HepG2 (cell line): ENCODE measurements around the gene UBE2E1. TPM values are rescaled to one million over a fixed set of nuclear protein-coding genes. Genes with fewer than 3 reads are reported as not detected.

Experiments used
- AKAP8 ChIP-seq: sonication (generic); formaldehyde crosslinking; IDR thresholded peaks from 2 replicates; pipeline ENCODE4 v1.5.1; 2020; ENCODE audit warnings: mild to moderate bottlenecking, missing genetic modification reagents
- ATF7-NPFF ChIP-seq: sonication (generic); formaldehyde crosslinking; IDR thresholded peaks from 2 replicates; pipeline ENCODE4 v1.8.1; 2023; ENCODE audit warnings: mild to moderate bottlenecking, low read depth, missing genetic modification reagents, moderate library complexity
- EZH2 ChIP-seq: conservative IDR thresholded peaks from 2 replicates; pipeline ENCODE4 v1.6.1; 2012; ENCODE audit warnings: mild to moderate bottlenecking, low read depth, low read length, moderate library complexity
- KLF9 ChIP-seq: IDR thresholded peaks from 2 replicates; pipeline ENCODE4 v1.6.1; 2016; ENCODE audit warnings: low read depth
- MBD4 ChIP-seq: IDR thresholded peaks from 2 replicates; pipeline ENCODE4 v1.6.1; 2012; ENCODE audit warnings: low read length, inconsistent platforms, borderline replicate concordance
- SAP130 ChIP-seq: IDR thresholded peaks from 2 replicates; pipeline ENCODE4 v1.6.1; 2016; ENCODE audit warnings: low read depth
- SNAPC4 ChIP-seq: sonication (generic); formaldehyde crosslinking; IDR thresholded peaks from 2 replicates; pipeline ENCODE4 v1.4.0; 2020; ENCODE audit warnings: mild to moderate bottlenecking, missing genetic modification reagents
- SPEN ChIP-seq: sonication (generic); formaldehyde crosslinking; IDR thresholded peaks from 2 replicates; pipeline ENCODE4 v1.5.1; 2020; ENCODE audit warnings: low read depth, mild to moderate bottlenecking, missing genetic modification reagents
- TBX3 ChIP-seq: fragments of 450-650 bp; IDR thresholded peaks from 2 replicates; pipeline ENCODE4 v1.6.1; 2017; ENCODE audit warnings: antibody characterized with exemption, mild to moderate bottlenecking, inconsistent platforms, borderline replicate concordance
- ZC3H13 ChIP-seq: sonication (generic); formaldehyde crosslinking; IDR thresholded peaks from 2 replicates; pipeline ENCODE4 v1.8.1; 2023; ENCODE audit warnings: mild to moderate bottlenecking, missing genetic modification reagents, moderate library complexity
- ZNF234 ChIP-seq: sonication (generic); formaldehyde crosslinking; conservative IDR thresholded peaks from 2 replicates; pipeline ENCODE4 v1.5.1; 2020; ENCODE audit warnings: mild to moderate bottlenecking, missing genetic modification reagents
- ZNF335 ChIP-seq: sonication (generic); formaldehyde crosslinking; IDR thresholded peaks from 2 replicates; pipeline ENCODE4 v1.4.0; 2020; ENCODE audit warnings: missing genetic modification reagents
- ZNF383 ChIP-seq: sonication (generic); formaldehyde crosslinking; IDR thresholded peaks from 2 replicates; pipeline ENCODE4 v1.4.0; 2020; ENCODE audit warnings: missing genetic modification reagents, mild to moderate bottlenecking, borderline replicate concordance
- ZNF496 ChIP-seq: sonication (generic); formaldehyde crosslinking; IDR thresholded peaks from 2 replicates; pipeline ENCODE4 v1.8.1; 2023; ENCODE audit warnings: mild to moderate bottlenecking, moderate library complexity, missing genetic modification reagents; ENCODE audit not compliant: insufficient replicate concordance
- ZNF510 ChIP-seq: sonication (generic); formaldehyde crosslinking; IDR thresholded peaks from 2 replicates; pipeline ENCODE4 v1.4.0; 2020; ENCODE audit warnings: low read depth, mild to moderate bottlenecking, missing genetic modification reagents
- ZNF782 ChIP-seq: sonication (generic); formaldehyde crosslinking; IDR thresholded peaks from 2 replicates; pipeline ENCODE4 v1.4.0; 2020; ENCODE audit warnings: missing genetic modification reagents, mild to moderate bottlenecking, borderline replicate concordance
- polyA plus RNA-seq, 8 experiments: library from polyadenylated mRNA; depleted of rRNA in 3 of 8; stranded (reverse) in 7 of 8; unstranded in 1 of 8; fragments of >200 nt; fragmentation: Illumina TruSeq in 4 of 8; extraction: Trizol in 4 of 8; gene quantifications; 2 replicates each; pipeline versions ENCODE4 v1.2.1 to v1.2.3, GENCODE V29; 2011 to 2016; ENCODE audit warnings: low read depth in 4 of 8, missing spikeins in 1 of 8, mixed read lengths in 1 of 8; ENCODE audit not compliant: insufficient read depth in 1 of 8
- total RNA-seq, 5 experiments: library from RNA; depleted of rRNA; stranded (reverse); fragments of >200 nt; fragmentation: Illumina TruSeq; extraction: Trizol; gene quantifications; 2 replicates each; pipeline ENCODE4 v1.2.3, GENCODE V29; 2016; ENCODE audit warnings: low read depth in 1 of 5
- TF ChIP-seq, protein P1 (sequence below): sonication (generic); formaldehyde crosslinking; IDR thresholded peaks from 2 replicates; pipeline ENCODE4 v1.4.0; 2020; ENCODE audit warnings: missing genetic modification reagents, borderline replicate concordance
- TF ChIP-seq, protein P2 (sequence below): sonication (generic); formaldehyde crosslinking; conservative IDR thresholded peaks from 2 replicates; pipeline ENCODE4 v1.5.0; 2020; ENCODE audit warnings: missing genetic modification reagents
- TF ChIP-seq, protein P3 (sequence below): sonication (generic); formaldehyde crosslinking; IDR thresholded peaks from 2 replicates; pipeline ENCODE4 v1.8.1; 2023; ENCODE audit warnings: mild to moderate bottlenecking, missing genetic modification reagents

UBE2E1 gene
- total and polyA plus RNA-seq, 2 of the 13 experiments (the other 11 are each of a cell fraction or from before 2014, with no cell fraction given): 55.4 to 61.8 TPM

DNA sequence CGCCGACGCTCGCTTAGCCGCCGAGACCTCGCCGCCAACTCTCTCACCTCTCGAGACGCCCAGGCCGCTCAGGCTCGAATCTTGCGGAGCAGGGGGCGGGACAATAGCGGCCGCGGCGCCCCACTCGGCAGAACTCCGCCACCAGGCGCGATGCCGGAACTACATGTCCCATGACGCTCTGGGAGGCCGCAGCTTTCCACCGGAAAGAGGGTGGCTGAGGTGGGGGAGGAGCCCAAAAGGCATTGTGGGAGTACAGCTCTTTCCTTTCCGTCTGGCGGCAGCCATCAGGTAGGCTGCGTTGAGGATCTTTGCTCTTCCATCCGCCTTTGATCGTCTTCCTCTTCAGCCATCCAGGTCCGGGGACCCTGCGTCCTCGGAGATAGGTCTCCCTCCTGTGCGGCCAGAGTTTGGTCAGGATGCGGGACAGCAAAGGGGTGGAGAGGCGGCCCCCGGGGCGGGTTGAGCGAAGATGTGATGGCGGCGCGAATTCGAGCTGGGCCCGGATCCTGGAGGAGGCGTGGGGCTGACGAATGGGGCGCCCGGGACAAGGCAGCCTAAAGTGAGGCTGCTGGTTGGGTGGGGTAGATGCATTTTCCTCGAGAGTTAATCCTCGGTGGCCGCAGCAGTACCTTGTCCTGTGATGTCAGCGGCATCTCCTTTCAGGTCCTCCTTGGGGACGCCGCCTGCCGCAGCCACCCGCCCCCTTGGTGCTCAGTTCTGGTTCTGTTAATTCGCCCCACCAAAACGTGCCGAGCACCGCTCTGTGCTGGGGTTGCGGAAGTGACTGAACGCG, 111.3 kb downstream of the UBE2E1 start, which contains the start of the genes NKIRAS1 and RPL15 (continued):
- TF ChIP-seq, protein P1, sequence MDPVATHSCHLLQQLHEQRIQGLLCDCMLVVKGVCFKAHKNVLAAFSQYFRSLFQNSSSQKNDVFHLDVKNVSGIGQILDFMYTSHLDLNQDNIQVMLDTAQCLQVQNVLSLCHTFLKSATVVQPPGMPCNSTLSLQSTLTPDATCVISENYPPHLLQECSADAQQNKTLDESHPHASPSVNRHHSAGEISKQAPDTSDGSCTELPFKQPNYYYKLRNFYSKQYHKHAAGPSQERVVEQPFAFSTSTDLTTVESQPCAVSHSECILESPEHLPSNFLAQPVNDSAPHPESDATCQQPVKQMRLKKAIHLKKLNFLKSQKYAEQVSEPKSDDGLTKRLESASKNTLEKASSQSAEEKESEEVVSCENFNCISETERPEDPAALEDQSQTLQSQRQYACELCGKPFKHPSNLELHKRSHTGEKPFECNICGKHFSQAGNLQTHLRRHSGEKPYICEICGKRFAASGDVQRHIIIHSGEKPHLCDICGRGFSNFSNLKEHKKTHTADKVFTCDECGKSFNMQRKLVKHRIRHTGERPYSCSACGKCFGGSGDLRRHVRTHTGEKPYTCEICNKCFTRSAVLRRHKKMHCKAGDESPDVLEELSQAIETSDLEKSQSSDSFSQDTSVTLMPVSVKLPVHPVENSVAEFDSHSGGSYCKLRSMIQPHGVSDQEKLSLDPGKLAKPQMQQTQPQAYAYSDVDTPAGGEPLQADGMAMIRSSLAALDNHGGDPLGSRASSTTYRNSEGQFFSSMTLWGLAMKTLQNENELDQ (CRISPR knock-in tag): no peak
- TF ChIP-seq ZNF496 (CRISPR knock-in tag) (no peak), TBX3 (no peak), AKAP8 (CRISPR knock-in tag) (no peak), EZH2 (no peak), ATF7-NPFF (CRISPR knock-in tag) (peak; percentile 78), SNAPC4 (CRISPR knock-in tag) (peak; percentile 85), ZC3H13 (CRISPR knock-in tag) (no peak), SAP130 (CRISPR knock-in tag) (peak; percentile 80), KLF9 (CRISPR knock-in tag) (0 out of 2 replicates have a peak, but pooled peaks have one; percentile 79), ZNF510 (CRISPR knock-in tag) (no peak), MBD4 (no peak), ZNF383 (no peak), ZNF782 (no peak), ZNF234 (CRISPR knock-in tag) (no peak), SPEN (CRISPR knock-in tag) (peak; percentile 99), ZNF335 (0 out of 2 replicates have a peak, but pooled peaks have one; percentile 73)
- TF ChIP-seq, protein P2, sequence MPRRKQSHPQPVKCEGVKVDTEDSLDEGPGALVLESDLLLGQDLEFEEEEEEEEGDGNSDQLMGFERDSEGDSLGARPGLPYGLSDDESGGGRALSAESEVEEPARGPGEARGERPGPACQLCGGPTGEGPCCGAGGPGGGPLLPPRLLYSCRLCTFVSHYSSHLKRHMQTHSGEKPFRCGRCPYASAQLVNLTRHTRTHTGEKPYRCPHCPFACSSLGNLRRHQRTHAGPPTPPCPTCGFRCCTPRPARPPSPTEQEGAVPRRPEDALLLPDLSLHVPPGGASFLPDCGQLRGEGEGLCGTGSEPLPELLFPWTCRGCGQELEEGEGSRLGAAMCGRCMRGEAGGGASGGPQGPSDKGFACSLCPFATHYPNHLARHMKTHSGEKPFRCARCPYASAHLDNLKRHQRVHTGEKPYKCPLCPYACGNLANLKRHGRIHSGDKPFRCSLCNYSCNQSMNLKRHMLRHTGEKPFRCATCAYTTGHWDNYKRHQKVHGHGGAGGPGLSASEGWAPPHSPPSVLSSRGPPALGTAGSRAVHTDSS (CRISPR knock-in tag): no peak
- TF ChIP-seq, protein P3, sequence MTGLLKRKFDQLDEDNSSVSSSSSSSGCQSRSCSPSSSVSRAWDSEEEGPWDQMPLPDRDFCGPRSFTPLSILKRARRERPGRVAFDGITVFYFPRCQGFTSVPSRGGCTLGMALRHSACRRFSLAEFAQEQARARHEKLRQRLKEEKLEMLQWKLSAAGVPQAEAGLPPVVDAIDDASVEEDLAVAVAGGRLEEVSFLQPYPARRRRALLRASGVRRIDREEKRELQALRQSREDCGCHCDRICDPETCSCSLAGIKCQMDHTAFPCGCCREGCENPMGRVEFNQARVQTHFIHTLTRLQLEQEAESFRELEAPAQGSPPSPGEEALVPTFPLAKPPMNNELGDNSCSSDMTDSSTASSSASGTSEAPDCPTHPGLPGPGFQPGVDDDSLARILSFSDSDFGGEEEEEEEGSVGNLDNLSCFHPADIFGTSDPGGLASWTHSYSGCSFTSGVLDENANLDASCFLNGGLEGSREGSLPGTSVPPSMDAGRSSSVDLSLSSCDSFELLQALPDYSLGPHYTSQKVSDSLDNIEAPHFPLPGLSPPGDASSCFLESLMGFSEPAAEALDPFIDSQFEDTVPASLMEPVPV (CRISPR knock-in tag): no peak
